PC-9 (cell line): ENCODE results near the gene PI4KA.

ENCODE experiments used
- CTCF ChIP-seq: fragments of 200-600 bp; sonication (generic); conservative IDR thresholded peaks from 2 replicates; pipeline ENCODE4 v1.6.1; 2017; ENCODE audit warnings: mixed run types, antibody characterized with exemption, mild to moderate bottlenecking, moderate library complexity
- EZH2 ChIP-seq: fragments of 200-600 bp; sonication (generic); IDR thresholded peaks from 2 replicates; pipeline ENCODE4 v1.8.0; 2017; ENCODE audit warnings: antibody characterized with exemption, low read depth

GRCh38 chr22:20853236-20853660, 5.4 kb downstream of the PI4KA start:
- TF ChIP-seq CTCF (no peak), EZH2 (no peak)
